HL-60 (cell line): Measurements from ENCODE around the gene SHISA6.

Source experiments
- GABPA ChIP-seq: IDR thresholded peaks from 2 replicates; pipeline ENCODE4 v1.6.1; 2012; ENCODE audit warnings: low read depth
- POLR2AphosphoS5 ChIP-seq: IDR thresholded peaks from 2 replicates; pipeline ENCODE4 v1.6.1; 2012; ENCODE audit warnings: low read depth
- TF ChIP-seq, protein P1 (sequence below): IDR thresholded peaks from one replicate; pipeline ENCODE4 v1.5.1; 2011; ENCODE audit warnings: low read length, control low read depth, inconsistent platforms; ENCODE audit not compliant: insufficient read depth
- TF ChIP-seq, protein P2 (sequence below): IDR thresholded peaks from 2 replicates; pipeline ENCODE4 v1.6.1; 2012; ENCODE audit warnings: low read depth; ENCODE audit not compliant: insufficient replicate concordance

DNA sequence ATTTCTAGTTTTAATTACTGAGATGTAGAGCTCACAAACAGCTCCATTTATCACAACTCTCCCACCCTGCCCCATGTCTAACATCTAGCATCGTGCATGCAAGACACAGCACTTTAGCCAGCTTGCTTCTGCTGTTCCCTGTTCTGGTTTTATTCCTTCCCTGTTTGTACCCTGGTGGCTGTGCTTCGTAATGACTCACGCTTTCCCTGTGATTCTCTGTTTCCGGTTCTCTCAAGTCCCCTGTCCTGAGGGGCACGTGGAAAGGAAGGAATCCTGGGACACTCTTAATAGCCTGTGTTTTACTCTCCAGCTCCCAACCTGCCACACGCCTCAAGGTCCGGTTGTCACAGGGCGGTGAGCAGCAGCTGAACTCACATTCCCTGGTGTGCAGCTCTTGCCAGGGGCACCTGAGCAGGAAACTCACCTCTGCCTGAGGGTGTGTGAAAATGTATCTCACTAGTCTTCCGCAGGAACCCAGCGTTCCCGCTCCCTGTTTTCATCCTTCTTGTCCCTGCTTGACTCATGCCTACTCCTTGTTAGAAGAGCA lies 10.6 kb downstream of the SHISA6 start:
- TF ChIP-seq, protein P1, sequence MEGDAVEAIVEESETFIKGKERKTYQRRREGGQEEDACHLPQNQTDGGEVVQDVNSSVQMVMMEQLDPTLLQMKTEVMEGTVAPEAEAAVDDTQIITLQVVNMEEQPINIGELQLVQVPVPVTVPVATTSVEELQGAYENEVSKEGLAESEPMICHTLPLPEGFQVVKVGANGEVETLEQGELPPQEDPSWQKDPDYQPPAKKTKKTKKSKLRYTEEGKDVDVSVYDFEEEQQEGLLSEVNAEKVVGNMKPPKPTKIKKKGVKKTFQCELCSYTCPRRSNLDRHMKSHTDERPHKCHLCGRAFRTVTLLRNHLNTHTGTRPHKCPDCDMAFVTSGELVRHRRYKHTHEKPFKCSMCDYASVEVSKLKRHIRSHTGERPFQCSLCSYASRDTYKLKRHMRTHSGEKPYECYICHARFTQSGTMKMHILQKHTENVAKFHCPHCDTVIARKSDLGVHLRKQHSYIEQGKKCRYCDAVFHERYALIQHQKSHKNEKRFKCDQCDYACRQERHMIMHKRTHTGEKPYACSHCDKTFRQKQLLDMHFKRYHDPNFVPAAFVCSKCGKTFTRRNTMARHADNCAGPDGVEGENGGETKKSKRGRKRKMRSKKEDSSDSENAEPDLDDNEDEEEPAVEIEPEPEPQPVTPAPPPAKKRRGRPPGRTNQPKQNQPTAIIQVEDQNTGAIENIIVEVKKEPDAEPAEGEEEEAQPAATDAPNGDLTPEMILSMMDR, result no peak
- TF ChIP-seq POLR2AphosphoS5 (no peak), GABPA (no peak)
- TF ChIP-seq, protein P2, sequence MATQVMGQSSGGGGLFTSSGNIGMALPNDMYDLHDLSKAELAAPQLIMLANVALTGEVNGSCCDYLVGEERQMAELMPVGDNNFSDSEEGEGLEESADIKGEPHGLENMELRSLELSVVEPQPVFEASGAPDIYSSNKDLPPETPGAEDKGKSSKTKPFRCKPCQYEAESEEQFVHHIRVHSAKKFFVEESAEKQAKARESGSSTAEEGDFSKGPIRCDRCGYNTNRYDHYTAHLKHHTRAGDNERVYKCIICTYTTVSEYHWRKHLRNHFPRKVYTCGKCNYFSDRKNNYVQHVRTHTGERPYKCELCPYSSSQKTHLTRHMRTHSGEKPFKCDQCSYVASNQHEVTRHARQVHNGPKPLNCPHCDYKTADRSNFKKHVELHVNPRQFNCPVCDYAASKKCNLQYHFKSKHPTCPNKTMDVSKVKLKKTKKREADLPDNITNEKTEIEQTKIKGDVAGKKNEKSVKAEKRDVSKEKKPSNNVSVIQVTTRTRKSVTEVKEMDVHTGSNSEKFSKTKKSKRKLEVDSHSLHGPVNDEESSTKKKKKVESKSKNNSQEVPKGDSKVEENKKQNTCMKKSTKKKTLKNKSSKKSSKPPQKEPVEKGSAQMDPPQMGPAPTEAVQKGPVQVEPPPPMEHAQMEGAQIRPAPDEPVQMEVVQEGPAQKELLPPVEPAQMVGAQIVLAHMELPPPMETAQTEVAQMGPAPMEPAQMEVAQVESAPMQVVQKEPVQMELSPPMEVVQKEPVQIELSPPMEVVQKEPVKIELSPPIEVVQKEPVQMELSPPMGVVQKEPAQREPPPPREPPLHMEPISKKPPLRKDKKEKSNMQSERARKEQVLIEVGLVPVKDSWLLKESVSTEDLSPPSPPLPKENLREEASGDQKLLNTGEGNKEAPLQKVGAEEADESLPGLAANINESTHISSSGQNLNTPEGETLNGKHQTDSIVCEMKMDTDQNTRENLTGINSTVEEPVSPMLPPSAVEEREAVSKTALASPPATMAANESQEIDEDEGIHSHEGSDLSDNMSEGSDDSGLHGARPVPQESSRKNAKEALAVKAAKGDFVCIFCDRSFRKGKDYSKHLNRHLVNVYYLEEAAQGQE, result no peak
